Neural cell (in vitro differentiated cells): ENCODE results near the gene GAP43.

Experiments used
- EP300 ChIP-seq: fragments of 450-650 bp; conservative IDR thresholded peaks from 2 replicates; pipeline ENCODE4 v1.6.1; 2014; ENCODE audit warnings: antibody characterized with exemption, mild to moderate bottlenecking, moderate library complexity; ENCODE audit not compliant: poor library complexity, severe bottlenecking
- MXI1 ChIP-seq: fragments of 450-650 bp; conservative IDR thresholded peaks from 2 replicates; pipeline ENCODE4 v1.6.1; 2014; ENCODE audit warnings: antibody characterized with exemption, mild to moderate bottlenecking; ENCODE audit not compliant: poor library complexity, severe bottlenecking
- POLR2AphosphoS5 ChIP-seq: IDR thresholded peaks from 2 replicates; pipeline ENCODE4 v1.6.1; 2012
- TF ChIP-seq, protein P1 (sequence below): fragments of 450-650 bp; IDR thresholded peaks from 2 replicates; pipeline ENCODE4 v1.5.1; 2014; ENCODE audit warnings: antibody characterized with exemption, mild to moderate bottlenecking, moderate library complexity; ENCODE audit not compliant: poor library complexity, severe bottlenecking
- TF ChIP-seq, protein P2 (sequence below): IDR thresholded peaks from 2 replicates; pipeline ENCODE4 v1.6.1; 2012; ENCODE audit warnings: borderline replicate concordance

DNA sequence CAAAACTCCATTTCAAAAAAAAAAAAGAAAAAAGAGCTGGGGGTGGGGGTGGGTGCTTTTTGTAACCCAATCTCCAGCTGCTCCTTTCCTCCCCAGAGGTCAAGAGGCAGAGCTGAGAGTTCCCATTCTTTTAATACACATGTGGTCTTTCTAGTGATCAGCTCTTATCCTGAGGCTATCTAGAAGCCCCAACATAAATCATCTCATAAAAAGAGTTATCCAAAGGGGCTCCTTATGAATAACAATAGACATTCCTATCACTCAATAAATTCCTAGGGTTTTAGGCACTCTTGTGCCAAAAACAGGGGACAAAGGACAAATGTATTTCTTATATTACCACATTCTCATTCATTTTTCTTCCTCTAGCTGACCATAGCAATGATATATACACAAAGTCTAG lies 25.1 kb upstream of the GAP43 start:
- TF ChIP-seq EP300 (no peak), MXI1 (no peak), POLR2AphosphoS5 (no peak)
- TF ChIP-seq, protein P1, sequence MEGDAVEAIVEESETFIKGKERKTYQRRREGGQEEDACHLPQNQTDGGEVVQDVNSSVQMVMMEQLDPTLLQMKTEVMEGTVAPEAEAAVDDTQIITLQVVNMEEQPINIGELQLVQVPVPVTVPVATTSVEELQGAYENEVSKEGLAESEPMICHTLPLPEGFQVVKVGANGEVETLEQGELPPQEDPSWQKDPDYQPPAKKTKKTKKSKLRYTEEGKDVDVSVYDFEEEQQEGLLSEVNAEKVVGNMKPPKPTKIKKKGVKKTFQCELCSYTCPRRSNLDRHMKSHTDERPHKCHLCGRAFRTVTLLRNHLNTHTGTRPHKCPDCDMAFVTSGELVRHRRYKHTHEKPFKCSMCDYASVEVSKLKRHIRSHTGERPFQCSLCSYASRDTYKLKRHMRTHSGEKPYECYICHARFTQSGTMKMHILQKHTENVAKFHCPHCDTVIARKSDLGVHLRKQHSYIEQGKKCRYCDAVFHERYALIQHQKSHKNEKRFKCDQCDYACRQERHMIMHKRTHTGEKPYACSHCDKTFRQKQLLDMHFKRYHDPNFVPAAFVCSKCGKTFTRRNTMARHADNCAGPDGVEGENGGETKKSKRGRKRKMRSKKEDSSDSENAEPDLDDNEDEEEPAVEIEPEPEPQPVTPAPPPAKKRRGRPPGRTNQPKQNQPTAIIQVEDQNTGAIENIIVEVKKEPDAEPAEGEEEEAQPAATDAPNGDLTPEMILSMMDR = no peak
- TF ChIP-seq, protein P2, sequence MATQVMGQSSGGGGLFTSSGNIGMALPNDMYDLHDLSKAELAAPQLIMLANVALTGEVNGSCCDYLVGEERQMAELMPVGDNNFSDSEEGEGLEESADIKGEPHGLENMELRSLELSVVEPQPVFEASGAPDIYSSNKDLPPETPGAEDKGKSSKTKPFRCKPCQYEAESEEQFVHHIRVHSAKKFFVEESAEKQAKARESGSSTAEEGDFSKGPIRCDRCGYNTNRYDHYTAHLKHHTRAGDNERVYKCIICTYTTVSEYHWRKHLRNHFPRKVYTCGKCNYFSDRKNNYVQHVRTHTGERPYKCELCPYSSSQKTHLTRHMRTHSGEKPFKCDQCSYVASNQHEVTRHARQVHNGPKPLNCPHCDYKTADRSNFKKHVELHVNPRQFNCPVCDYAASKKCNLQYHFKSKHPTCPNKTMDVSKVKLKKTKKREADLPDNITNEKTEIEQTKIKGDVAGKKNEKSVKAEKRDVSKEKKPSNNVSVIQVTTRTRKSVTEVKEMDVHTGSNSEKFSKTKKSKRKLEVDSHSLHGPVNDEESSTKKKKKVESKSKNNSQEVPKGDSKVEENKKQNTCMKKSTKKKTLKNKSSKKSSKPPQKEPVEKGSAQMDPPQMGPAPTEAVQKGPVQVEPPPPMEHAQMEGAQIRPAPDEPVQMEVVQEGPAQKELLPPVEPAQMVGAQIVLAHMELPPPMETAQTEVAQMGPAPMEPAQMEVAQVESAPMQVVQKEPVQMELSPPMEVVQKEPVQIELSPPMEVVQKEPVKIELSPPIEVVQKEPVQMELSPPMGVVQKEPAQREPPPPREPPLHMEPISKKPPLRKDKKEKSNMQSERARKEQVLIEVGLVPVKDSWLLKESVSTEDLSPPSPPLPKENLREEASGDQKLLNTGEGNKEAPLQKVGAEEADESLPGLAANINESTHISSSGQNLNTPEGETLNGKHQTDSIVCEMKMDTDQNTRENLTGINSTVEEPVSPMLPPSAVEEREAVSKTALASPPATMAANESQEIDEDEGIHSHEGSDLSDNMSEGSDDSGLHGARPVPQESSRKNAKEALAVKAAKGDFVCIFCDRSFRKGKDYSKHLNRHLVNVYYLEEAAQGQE = no peak
